ENCODE data around the gene FOXI3.

DNA sequence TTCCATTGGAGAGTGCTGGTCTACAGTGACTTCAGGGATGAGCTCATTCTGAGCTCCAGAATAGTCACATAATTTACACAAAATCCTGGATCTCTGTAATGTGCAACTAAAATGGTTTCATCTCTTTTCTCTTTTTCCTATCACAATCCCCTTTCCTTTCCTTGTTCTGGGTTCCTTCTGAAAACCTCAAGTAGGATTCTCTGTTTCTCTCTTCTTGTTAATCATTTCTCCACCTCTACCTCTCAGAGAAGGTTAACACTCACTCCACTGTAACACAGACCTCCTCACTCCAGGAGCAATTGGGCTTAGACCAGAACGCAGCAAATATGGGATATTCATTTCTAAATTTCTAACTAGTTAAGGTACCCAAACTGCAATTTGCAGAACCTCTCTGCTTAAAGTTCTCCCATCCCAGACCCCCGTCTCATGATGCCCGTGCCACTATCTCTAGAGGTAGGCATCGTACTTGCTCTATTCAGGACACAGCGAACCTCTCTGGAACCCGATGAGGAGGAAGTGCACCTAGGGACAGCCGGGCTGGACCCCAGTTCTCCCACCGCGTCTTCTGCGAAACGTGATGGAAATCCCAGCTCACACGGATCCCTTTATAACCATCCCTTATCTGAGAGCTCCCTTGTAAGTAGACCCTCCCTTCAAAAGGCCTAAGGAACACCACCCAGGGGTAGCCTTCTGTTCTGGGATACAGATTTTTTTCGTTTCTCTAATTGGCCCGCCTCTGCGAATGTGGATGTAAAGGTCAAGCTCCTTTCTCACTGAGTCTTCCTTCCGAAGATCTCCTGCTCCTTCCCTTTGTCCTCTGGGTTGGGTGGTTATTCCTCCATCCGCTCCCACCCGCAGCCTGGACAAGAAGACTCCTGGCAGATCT, 1.3 kb downstream of the FOXI3 start:
- TF ChIP-seq CTCF (IDR thresholded peaks at IDR 0.05) (no peak), POLR2A (IDR thresholded peaks at IDR 0.05) (no peak)

Measured in heart left ventricle (tissue), 13 donors.